ENCODE results near the gene PPIG.

The PPIG gene

GRCh38 chr2:169673921-169674320 lies 89.8 kb downstream of the PPIG start:
- no peak for TF ChIP-seq CTCF (IDR thresholded peaks at IDR 0.05)

GRCh38 chr2:169676357-169676756 lies 92.2 kb downstream of the PPIG start:
- peak; percentile 35 for TF ChIP-seq CTCF (IDR thresholded peaks at IDR 0.05)

GRCh38 chr2:169676850-169677249 lies 92.7 kb downstream of the PPIG start:
- no peak for TF ChIP-seq CTCF (IDR thresholded peaks at IDR 0.05)

- TF ChIP-seq CTCF (IDR thresholded peaks at IDR 0.05), result no peak
Observed at GRCh38 chr2:169683054-169683424, 98.9 kb downstream of the PPIG start.

- TF ChIP-seq CTCF (IDR thresholded peaks at IDR 0.05), result no peak
Observed at GRCh38 chr2:169683425-169684134, 99.4 kb downstream of the PPIG start.

GRCh38 chr2:169684135-169684565 lies 100.0 kb downstream of the PPIG start:
- no peak for TF ChIP-seq CTCF (IDR thresholded peaks at IDR 0.05)

- no peak for TF ChIP-seq CTCF (IDR thresholded peaks at IDR 0.05)
Observed at GRCh38 chr2:169690958-169691357, 106.8 kb downstream of the PPIG start.
